Keratinocyte (primary cell): ENCODE measurements around the gene NXPH2. TPM values are rescaled to one million over a fixed set of nuclear protein-coding genes. Genes with fewer than 3 reads are reported as not detected.

ENCODE experiments used
- DNase-seq: peaks from one replicate; pipeline ENCODE4 v3.0.0-alpha.2; 2011; ENCODE audit warnings: low read depth, missing footprints, low spot score
- FAIRE-seq: peaks from 2 replicates; lab custom pipeline; 2011; peaks lifted over from hg19 to GRCh38; lab: Jason Lieb, UNC
- H2AFZ ChIP-seq: 2 replicates; pipeline ENCODE4 v1.6.0; 2012; ENCODE audit warnings: low read length, control low read depth, inconsistent platforms; ENCODE audit not compliant: control insufficient read depth
- H3K27ac ChIP-seq: 2 replicates; pipeline ENCODE4 v1.5.1; 2011; ENCODE audit warnings: low read length; ENCODE audit not compliant: control insufficient read depth, insufficient read depth
- H3K27me3 ChIP-seq: 3 replicates; pipeline ENCODE4 v1.6.0; 2011; ENCODE audit warnings: low read length; ENCODE audit not compliant: control insufficient read depth, insufficient read depth; ENCODE audit errors: extremely low read depth
- H3K36me3 ChIP-seq, 2 experiments: 2 replicates in 1 of 2; 3 replicates in 1 of 2; pipeline ENCODE4 v1.5.1; 2011; ENCODE audit warnings: low read length in 2 of 2, mild to moderate bottlenecking in 1 of 2; ENCODE audit not compliant: control insufficient read depth in 2 of 2, insufficient read depth in 2 of 2; ENCODE audit errors: extremely low read depth in 1 of 2
- H3K4me1 ChIP-seq: 3 replicates; pipeline ENCODE4 v1.5.1; 2011; ENCODE audit warnings: low read length; ENCODE audit not compliant: control insufficient read depth, insufficient read depth; ENCODE audit errors: extremely low read depth
- H3K4me2 ChIP-seq: 3 replicates; pipeline ENCODE4 v1.6.0; 2011; ENCODE audit warnings: low read depth, low read length; ENCODE audit not compliant: control insufficient read depth, insufficient read depth; ENCODE audit errors: extremely low read depth
- H3K4me3 ChIP-seq, 3 experiments: fragments of 200-600 bp in 1 of 3; sonication (generic) in 1 of 3; 2 replicates in 2 of 3; 3 replicates in 1 of 3; pipeline ENCODE4 v1.5.1; 2011 to 2016; ENCODE audit warnings: low read length in 3 of 3, mild to moderate bottlenecking in 3 of 3, control low read depth in 2 of 3, inconsistent platforms in 1 of 3, low read depth in 1 of 3, mixed read lengths in 1 of 3, mixed run types in 1 of 3, moderate library complexity in 1 of 3; ENCODE audit not compliant: control insufficient read depth in 2 of 3, insufficient read depth in 2 of 3; ENCODE audit errors: extremely low read depth in 1 of 3
- H3K79me2 ChIP-seq: 2 replicates; pipeline ENCODE4 v1.6.0; 2012; ENCODE audit warnings: low read length; ENCODE audit not compliant: control insufficient read depth, insufficient read depth
- H3K9ac ChIP-seq: 3 replicates; pipeline ENCODE4 v1.6.0; 2011; ENCODE audit warnings: low read length; ENCODE audit not compliant: control insufficient read depth, insufficient read depth; ENCODE audit errors: extremely low read depth
- H3K9me1 ChIP-seq: 3 replicates; pipeline ENCODE4 v1.6.0; 2011; ENCODE audit warnings: low read length; ENCODE audit not compliant: control insufficient read depth, insufficient read depth; ENCODE audit errors: extremely low read depth
- H3K9me3 ChIP-seq: 2 replicates; pipeline ENCODE4 v1.5.1; 2012; ENCODE audit warnings: low read depth, low read length; ENCODE audit not compliant: control insufficient read depth
- H4K20me1 ChIP-seq: 3 replicates; pipeline ENCODE4 v1.6.0; 2011; ENCODE audit warnings: low read length; ENCODE audit not compliant: control insufficient read depth, insufficient read depth; ENCODE audit errors: extremely low read depth
- EZH2 ChIP-seq: IDR thresholded peaks from one replicate; pipeline ENCODE4 v1.6.1; 2012; ENCODE audit warnings: inconsistent platforms, mild to moderate bottlenecking, low read length, moderate library complexity
- dilution Hi-C: fragments of 300-500 bp; cut with MboI; formaldehyde crosslinking; loops from one replicate; pipeline ENCODE4 v1.7.0; 2020; ENCODE audit warnings: low sequenced_read_pairs; ENCODE audit not compliant: extremely low pct_ligation_motif_present
- polyA plus RNA-seq, 5 experiments: library from polyadenylated mRNA; depleted of rRNA in 3 of 5; stranded (reverse) in 3 of 5; stranded (forward) in 1 of 5; unstranded in 1 of 5; fragments of >200 nt; gene quantifications; 1 replicate in 1 of 5; 2 replicates in 3 of 5; 3 replicates in 1 of 5; pipeline versions ENCODE4 v1.2.1 to v1.2.3, GENCODE V29; 2011 to 2012; ENCODE audit warnings: missing spikeins in 2 of 5, low read depth in 1 of 5, low replicate concordance in 1 of 5
- TF ChIP-seq, protein P1 (sequence below), 3 experiments: IDR thresholded peaks in 1 of 3; conservative IDR thresholded peaks in 1 of 3; optimal IDR thresholded peaks in 1 of 3; 2 replicates in 2 of 3; 3 replicates in 1 of 3; pipeline versions ENCODE3 to v1.5.1; 2011; ENCODE audit warnings: low read length in 3 of 3, mild to moderate bottlenecking in 3 of 3, moderate library complexity in 2 of 3, control low read depth in 1 of 3, inconsistent platforms in 1 of 3; ENCODE audit not compliant: insufficient read depth in 2 of 3; ENCODE audit errors: extremely low read depth in 1 of 3

NXPH2 gene
- polyA plus RNA-seq, 1 donor (not counting 4 experiments of a cell fraction or from before 2014, with no cell fraction given): not detected

DNA sequence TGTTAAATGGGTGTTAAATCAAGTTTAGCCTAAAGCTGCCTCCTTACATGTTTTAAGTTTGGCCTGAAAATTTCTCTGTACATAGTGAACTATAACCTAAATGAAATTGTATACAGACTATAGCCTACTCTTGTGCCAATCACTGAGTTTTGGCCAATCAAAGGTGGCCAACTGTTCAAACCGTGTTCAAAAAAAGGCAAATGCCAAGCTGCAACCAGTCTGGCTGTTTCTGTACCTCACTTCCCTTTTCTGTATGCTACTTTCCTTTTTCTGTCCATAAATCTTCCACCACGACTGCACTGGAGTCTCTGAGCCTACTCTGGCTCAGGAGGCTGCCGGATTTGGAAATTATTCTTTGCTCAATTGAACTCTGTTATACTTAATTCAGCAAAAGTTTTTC lies 157.6 kb downstream of the NXPH2 start:
- no peaks in the 10 kb centered on the region for H3K4me1 ChIP-seq
- no peak for TF ChIP-seq EZH2
- TF ChIP-seq, protein P1, sequence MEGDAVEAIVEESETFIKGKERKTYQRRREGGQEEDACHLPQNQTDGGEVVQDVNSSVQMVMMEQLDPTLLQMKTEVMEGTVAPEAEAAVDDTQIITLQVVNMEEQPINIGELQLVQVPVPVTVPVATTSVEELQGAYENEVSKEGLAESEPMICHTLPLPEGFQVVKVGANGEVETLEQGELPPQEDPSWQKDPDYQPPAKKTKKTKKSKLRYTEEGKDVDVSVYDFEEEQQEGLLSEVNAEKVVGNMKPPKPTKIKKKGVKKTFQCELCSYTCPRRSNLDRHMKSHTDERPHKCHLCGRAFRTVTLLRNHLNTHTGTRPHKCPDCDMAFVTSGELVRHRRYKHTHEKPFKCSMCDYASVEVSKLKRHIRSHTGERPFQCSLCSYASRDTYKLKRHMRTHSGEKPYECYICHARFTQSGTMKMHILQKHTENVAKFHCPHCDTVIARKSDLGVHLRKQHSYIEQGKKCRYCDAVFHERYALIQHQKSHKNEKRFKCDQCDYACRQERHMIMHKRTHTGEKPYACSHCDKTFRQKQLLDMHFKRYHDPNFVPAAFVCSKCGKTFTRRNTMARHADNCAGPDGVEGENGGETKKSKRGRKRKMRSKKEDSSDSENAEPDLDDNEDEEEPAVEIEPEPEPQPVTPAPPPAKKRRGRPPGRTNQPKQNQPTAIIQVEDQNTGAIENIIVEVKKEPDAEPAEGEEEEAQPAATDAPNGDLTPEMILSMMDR (optimal IDR thresholded peaks at IDR 0.05 in 1 of 3, IDR thresholded peaks at IDR 0.05 in 1 of 3, conservative IDR thresholded peaks at IDR 0.05 in 1 of 3; ENCODE audit: extremely low read depth in 1 of 3, insufficient read depth in 2 of 3, low read length in 3 of 3): no peak
- no peaks in the 10 kb centered on the region for H3K9me3 ChIP-seq
- no peak for DNase-seq
- FAIRE-seq: no peak
- no peaks in the 10 kb centered on the region for H4K20me1 ChIP-seq
- H3K9me1 ChIP-seq: no peaks in the 10 kb centered on the region
- no peaks in the 10 kb centered on the region for H3K27me3 ChIP-seq
- no peaks in the 10 kb centered on the region for H3K36me3 ChIP-seq
- H3K79me2 ChIP-seq: no peaks in the 10 kb centered on the region
- H3K4me2 ChIP-seq: no peak overlapping the region
- no peak overlapping the region for H3K27ac ChIP-seq
- dilution Hi-C loops: no loop called here
- H2AFZ ChIP-seq: no peak overlapping the region
- H3K9ac ChIP-seq: no peak overlapping the region
- H3K4me3 ChIP-seq: no peak overlapping the region

DNA sequence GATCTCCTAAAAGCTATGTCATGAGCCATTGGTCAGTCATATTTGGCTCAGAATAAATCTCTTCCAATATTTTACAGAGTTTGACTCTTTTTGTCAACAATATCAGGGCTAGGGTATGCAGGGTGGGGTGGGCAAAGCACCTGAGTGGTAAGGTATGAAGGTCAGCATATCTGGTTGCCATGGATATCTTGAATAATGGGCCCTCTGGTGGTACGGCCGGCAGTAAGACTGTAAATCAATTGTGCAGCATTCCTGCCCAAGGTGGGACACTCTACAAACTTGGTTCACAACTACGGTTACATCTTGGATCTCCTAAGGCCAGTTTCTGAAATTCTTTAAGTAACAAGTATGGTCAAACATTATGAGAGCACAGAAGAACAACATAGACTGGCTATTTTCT lies 159.1 kb downstream of the NXPH2 start:
- H3K4me3 ChIP-seq: no peak overlapping the region
- H3K9ac ChIP-seq: no peak overlapping the region
- FAIRE-seq (peak; percentile 58), DNase-seq (no peak)
- TF ChIP-seq, protein P1 (optimal IDR thresholded peaks at IDR 0.05 in 1 of 3, IDR thresholded peaks at IDR 0.05 in 1 of 3, conservative IDR thresholded peaks at IDR 0.05 in 1 of 3; ENCODE audit: extremely low read depth in 1 of 3, insufficient read depth in 2 of 3, low read length in 3 of 3): peak in 1 of 3 experiments; percentile 16
- TF ChIP-seq EZH2: no peak
- H3K36me3 ChIP-seq: no peaks in the 10 kb centered on the region
- no peaks in the 10 kb centered on the region for H3K9me1 ChIP-seq
- no peaks in the 10 kb centered on the region for H3K4me1 ChIP-seq
- H2AFZ ChIP-seq: no peak overlapping the region
- no peak overlapping the region for H3K27ac ChIP-seq
- H3K79me2 ChIP-seq: no peaks in the 10 kb centered on the region
- H3K27me3 ChIP-seq: no peaks in the 10 kb centered on the region
- no peaks in the 10 kb centered on the region for H3K9me3 ChIP-seq
- dilution Hi-C loops: no loop called here
- no peak overlapping the region for H3K4me2 ChIP-seq
- no peaks in the 10 kb centered on the region for H4K20me1 ChIP-seq
